Measurements from ENCODE around the gene ELP1. TPM values are rescaled to one million over a fixed set of nuclear protein-coding genes. Genes with fewer than 3 reads are reported as not detected.
"Not testable (repeated sequence)": the region's sequence is repeated elsewhere in the genome, so short reads cannot be mapped to it uniquely, and the experiment has no call there.

ELP1 gene
- total RNA-seq, 1 donor from 2014 or later = 24.2 TPM

GRCh38 chr9:108886594-108887271 lies 47.2 kb downstream of the ELP1 start:
- DNase-seq (ENCODE audit: low spot score); intact Hi-C loops (cut with DNase I): not testable (repeated sequence)

GRCh38 chr9:108885643-108886348 lies 48.1 kb downstream of the ELP1 start:
- intact Hi-C loops (cut with DNase I) = no loop called here
- no peak for DNase-seq (ENCODE audit: low spot score)

GRCh38 chr9:108884701-108885100 lies 49.2 kb downstream of the ELP1 start:
- intact Hi-C loops (cut with DNase I) = no loop called here
- no peak for DNase-seq (ENCODE audit: low spot score)

GRCh38 chr9:108883085-108883484 lies 50.8 kb downstream of the ELP1 start:
- intact Hi-C loops (cut with DNase I) = no loop called here
- DNase-seq (ENCODE audit: low spot score) = no peak

- DNase-seq (ENCODE audit: low spot score) = no peak
- intact Hi-C loops (cut with DNase I) = no loop called here
Observed at GRCh38 chr9:108882052-108882888, 51.7 kb downstream of the ELP1 start.

GRCh38 chr9:108880738-108881316 lies 53.1 kb downstream of the ELP1 start:
- DNase-seq (ENCODE audit: low spot score) = no peak
- intact Hi-C loops (cut with DNase I) = no loop called here

GRCh38 chr9:108877524-108877923 lies 56.4 kb downstream of the ELP1 start:
- intact Hi-C loops (cut with DNase I) = no loop called here
- no peak for DNase-seq (ENCODE audit: low spot score)

GRCh38 chr9:108876425-108876824 lies 57.5 kb downstream of the ELP1 start:
- intact Hi-C loops (cut with DNase I) = no loop called here
- no peak for DNase-seq (ENCODE audit: low spot score)

- intact Hi-C loops (cut with DNase I) = no loop called here
- no peak for DNase-seq (ENCODE audit: low spot score)
Observed at GRCh38 chr9:108874058-108874788, 59.7 kb downstream of the ELP1 start.

GRCh38 chr9:108869092-108869725 lies 64.7 kb downstream of the ELP1 start:
- DNase-seq (ENCODE audit: low spot score) = no peak
- intact Hi-C loops (cut with DNase I) = no loop called here

GRCh38 chr9:108867829-108868228 lies 66.1 kb downstream of the ELP1 start:
- no peak for DNase-seq (ENCODE audit: low spot score)
- intact Hi-C loops (cut with DNase I) = no loop called here

- intact Hi-C loops (cut with DNase I) = no loop called here
Observed at GRCh38 chr9:108867116-108867515, 66.8 kb downstream of the ELP1 start.

GRCh38 chr9:108866001-108866420 lies 67.9 kb downstream of the ELP1 start:
- intact Hi-C loops (cut with DNase I) = no loop called here
- DNase-seq (ENCODE audit: low spot score) = no peak

More at GRCh38 chr9:108867116-108867515, 66.8 kb downstream of the ELP1 start:
- no peak for DNase-seq (ENCODE audit: low spot score)

GRCh38 chr9:108865037-108865436 lies 68.9 kb downstream of the ELP1 start:
- intact Hi-C loops (cut with DNase I) = no loop called here
- no peak for DNase-seq (ENCODE audit: low spot score)

GRCh38 chr9:108864446-108864845 lies 69.5 kb downstream of the ELP1 start:
- intact Hi-C loops (cut with DNase I) = no loop called here
- no peak for DNase-seq (ENCODE audit: low spot score)

GRCh38 chr9:108863891-108864290 lies 70.0 kb downstream of the ELP1 start:
- intact Hi-C loops (cut with DNase I) = no loop called here

GRCh38 chr9:108861997-108862396 lies 71.9 kb downstream of the ELP1 start, which contains the start of gene ACTL7A:
ACTL7A (plus strand) TSS chr9:108862266; CDS start chr9:108862323, 57 bp downstream.
- DNase-seq (ENCODE audit: low spot score) = no peak
- intact Hi-C loops (cut with DNase I) = no loop called here

More at GRCh38 chr9:108863891-108864290, 70.0 kb downstream of the ELP1 start:
- DNase-seq (ENCODE audit: low spot score) = no peak

- no peak for DNase-seq (ENCODE audit: low spot score)
- intact Hi-C loops (cut with DNase I) = no loop called here
Observed at GRCh38 chr9:108861464-108861863, 72.5 kb downstream of the ELP1 start.

- intact Hi-C loops (cut with DNase I) = no loop called here
Observed at GRCh38 chr9:108860764-108861163, 73.2 kb downstream of the ELP1 start.

More at GRCh38 chr9:108860764-108861163, 73.2 kb downstream of the ELP1 start:
- DNase-seq (ENCODE audit: low spot score) = no peak
